ENCODE results near the gene RHOB.

Gene RHOB

DNA sequence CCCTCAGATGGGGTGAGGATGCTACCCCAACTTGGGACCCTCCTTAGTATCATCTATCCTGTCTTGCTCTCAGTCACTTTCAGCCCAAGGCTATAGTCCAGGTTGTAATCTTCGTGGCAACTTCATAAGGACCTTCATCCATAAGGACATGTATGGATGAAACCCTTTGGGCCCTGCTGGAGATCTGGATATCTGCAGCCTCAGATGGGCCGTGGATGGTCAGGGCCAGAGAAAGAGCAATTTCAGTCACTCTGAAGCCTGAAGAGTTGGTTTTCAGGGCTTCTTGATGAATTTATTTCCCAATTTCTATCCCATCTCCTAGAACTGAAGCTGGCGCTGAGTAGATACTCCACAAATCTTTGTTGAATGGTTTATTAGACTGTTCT, 28.7 kb downstream of the RHOB start:
- DNase-seq (ENCODE audit: low read depth in 2 of 2) = no peak

DNA sequence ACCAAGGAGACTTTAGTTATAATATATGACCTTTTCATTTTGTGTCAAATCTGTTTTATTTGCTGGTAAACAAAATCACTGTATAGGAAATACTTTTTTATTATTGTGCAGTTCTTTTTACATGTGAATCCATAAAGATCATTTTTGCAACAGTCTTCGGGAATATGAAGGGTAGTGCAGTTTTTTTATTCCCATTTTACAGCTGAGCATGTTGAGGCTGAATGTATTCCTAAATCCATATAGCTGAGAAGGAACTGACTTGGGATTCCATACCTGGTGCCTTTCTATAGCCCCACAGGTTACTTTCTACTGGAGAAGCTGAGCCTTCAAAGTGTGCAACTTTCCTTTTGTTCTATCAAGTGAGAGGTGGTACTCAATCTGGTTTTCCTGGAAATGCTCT, 29.6 kb downstream of the RHOB start:
- DNase-seq (ENCODE audit: low read depth in 2 of 2) = no peak

DNA sequence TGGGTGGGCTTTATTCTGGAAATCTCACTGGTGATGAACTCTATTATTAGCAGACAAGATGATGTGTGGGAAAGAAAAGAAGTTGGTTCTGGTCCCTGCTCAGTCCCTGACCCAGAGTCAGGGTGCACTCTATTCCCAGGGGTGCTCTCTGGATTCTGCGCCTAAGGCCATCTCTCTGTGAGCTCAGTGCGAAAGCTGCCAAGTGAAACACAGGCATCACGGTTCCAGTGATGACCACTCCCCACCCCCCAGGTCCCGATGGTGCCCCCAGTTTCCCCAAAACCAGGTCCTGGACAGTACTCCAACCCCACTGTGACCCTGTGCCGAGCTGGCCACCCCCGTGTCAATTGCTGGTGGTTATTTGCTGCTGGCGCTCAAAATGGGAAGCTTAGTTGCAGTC, 30.1 kb downstream of the RHOB start:
- no peak for DNase-seq (ENCODE audit: low read depth in 2 of 2)

DNA sequence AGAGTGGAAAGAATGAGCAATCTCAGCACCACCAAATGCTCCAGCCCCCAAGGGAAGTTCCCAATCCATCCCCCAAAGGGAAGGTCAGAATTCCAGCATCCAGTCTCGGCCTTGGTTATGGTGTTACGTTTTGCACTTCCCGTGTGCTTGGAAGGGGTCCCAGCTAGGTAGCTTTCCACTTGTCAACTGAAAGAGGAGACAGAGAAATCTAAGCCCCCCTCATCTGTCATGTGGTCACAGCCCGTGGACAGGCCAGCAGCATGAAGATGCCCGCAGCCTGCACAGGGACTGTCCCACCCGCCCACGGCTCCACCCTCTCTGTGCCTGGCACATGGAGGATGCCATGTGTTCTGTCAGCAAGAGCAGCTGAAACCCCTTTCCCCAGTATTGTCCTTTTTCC, 32.1 kb downstream of the RHOB start:
- DNase-seq (ENCODE audit: low read depth in 2 of 2) = no peak

DNA sequence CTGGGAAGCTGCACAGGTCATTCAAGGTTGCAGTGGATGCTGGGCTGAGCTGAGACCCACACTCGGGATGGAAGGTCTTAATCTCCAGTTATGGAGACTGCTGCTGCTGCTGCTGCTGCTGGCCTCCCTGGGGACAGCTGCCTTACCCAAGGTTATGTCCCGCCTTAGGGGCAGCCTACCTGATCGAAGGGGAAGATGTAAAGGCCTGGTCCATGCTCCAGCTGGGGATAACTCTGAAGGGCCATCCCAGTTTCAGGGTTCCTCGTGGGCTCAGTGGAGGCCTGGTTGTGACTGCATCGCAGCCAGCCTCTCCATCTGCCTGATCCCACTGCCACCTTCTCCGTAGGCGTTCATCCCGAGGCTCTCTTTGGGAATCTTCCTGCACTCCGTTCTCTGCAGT, 33.0 kb downstream of the RHOB start:
- no peak for DNase-seq (ENCODE audit: low read depth in 2 of 2)

DNA sequence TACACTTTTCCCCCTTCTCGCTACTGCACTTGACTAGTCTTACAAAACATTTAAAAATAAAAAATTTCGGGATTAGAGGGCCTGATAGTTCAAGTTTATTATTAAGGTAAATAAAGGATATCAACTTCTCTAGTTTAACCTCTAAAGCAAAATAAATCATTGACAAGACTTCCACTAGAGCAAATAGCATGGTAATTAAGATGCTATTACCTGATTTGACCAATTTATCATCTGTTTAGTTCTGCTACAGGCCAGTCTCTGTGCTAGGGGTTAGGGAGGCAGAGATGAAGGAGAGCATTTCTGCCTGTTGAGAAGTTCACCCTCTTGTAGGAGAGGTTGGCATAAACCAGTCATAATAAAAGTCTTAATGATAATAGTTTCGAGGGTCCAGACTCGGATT, 34.0 kb downstream of the RHOB start:
- no peak for DNase-seq (ENCODE audit: low read depth in 2 of 2)

DNA sequence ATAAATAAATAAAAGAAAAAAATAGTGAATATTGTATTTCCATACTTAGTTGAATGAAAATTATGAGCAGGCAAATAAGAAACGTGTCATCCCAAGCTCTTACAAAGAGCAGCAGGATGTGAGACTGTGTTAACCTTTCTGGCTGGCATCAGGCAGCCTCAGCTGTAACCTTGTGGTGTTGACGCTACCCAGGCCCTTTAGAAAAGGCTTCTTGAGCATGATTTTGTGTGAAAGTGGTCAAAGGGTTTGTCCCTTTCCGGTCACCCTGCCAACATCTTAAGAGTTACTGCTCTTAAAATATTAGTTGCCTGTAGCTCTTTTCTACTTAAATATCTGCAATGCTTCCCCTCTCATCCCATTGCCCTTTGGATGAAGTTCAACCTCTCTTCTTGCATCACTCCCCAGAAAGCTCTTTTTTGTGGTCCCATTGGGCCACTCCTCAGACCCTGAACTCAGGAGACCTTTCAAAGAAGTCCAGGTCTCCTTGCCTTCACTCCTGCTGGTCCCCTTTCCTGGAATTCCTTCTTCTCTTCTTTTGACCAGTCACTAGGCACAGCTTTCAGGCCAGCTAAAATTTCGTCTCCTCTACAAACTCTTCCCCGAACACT, 35.0 kb downstream of the RHOB start:
- no peak for DNase-seq (ENCODE audit: low read depth in 2 of 2)

DNA sequence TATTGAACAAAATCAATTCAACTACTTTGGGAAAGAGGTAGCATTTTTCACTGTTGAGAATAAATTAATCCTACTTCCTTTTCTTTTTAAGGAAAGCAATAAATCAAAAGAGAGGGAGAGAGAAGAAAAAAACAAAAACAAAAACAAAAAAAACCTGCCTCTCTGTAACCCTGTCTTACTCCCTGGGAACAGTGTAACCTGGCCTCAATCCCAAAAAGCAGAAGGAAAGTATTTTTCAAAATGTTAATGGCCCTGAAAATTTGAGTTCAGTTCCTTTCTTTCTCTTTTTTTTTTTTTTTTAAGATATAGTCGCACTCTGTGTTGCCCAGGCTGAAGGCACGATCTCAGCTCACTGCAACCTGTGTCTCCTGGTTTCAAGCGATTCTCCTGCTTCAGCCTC, 35.9 kb downstream of the RHOB start:
- DNase-seq (ENCODE audit: low read depth in 2 of 2) = no peak

DNA sequence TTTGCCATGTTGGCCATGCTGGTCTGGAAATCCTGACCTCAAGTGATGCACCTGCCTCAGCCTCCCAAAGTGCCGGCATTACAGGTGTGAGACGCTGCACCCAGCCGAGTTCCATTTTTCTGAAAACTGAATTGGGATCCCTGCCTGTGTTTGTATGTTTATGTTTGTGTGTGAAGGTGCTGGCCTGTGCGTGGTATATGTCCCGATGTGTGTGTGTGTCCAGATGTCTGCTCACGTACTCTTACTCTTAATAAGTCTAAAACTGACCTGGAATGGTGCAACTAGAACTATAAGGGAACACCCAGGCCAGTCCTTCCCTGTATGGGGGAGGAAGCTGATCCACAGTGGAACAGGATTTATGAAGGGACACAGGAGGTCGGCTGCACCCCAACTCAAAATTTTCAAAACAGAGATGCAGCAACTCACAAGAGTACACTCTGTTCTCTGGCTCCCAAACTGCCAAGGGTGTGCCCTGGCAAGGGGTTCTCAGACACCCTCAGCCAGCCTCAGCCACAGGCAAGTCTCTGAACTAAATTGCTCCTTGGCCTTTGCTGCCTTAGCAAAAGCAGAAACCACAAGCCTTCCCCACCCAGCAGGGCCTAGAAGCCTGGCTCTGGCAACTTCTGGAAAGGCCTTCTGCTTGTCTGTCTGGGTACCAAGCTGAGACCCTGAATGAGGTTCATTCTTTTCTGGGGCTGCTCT, 36.5 kb downstream of the RHOB start:
- no peak for DNase-seq (ENCODE audit: low read depth in 2 of 2)

DNA sequence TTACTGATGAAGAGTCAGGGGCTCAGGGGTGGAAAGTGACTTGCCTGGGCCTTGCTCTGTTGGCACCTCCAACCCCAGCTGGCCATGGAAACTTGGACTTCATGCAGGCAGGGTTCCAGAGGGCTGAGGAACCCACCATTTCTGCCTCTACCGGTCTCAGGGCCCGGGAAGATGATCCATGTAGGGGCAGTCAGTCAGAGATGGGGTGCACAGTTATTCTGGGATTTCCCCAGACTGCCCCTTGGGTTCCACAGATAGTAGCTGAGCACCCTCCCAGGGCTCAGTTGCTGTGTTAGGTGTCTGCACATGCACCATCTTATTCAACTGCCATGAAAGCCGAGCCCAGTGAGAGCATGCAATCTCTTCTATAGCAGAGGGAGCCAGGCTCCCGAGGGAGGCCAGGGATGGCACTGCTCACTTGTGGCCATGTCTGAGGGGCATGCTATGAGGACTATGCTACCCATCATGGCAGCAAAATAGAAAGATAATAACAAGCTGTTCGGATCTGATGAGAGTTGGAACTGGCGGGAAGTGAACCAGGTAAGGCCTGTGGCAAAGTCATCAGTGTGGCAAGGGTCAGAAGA, 37.3 kb downstream of the RHOB start:
- no peak for DNase-seq (ENCODE audit: low read depth in 2 of 2)

DNA sequence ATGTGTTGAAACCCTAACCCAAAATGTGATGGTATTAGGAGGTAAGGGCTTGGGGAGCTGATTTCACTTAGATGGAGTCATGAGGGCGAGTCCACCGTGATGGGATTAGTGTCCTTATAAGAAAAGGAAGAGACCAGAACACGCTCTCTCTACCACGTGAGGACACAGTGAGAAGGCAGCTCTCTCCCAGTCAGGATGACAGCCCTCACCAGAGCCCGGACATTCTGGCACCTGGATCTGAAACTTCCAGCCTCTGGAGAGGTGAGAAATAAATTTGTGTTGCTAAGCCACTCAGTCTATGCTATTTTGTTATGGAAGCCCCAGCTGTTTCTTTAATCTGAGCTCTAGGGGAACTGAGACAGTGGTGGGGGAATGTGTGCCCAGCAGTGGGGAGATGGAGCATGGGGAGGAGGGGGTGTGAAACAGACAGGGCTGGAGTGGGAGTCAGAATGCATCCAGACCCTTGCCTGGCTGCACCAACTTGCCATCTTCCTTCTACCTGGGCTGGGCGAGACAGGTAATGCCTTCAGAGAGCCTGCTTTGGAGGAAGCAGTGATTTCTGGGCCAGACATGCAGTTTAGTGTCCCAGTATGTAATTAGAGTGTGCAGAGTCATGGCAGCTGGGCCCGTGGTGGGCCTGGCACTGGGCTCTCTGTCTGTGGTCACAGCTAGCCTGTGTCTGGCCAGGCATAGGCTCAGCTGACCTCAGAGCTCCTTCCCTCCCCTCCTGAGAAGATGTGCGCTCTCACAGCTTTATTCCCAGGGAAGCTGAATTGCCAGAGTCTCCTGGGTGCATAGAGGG, 38.1 kb downstream of the RHOB start:
- no peak for DNase-seq (ENCODE audit: low read depth in 2 of 2)

DNA sequence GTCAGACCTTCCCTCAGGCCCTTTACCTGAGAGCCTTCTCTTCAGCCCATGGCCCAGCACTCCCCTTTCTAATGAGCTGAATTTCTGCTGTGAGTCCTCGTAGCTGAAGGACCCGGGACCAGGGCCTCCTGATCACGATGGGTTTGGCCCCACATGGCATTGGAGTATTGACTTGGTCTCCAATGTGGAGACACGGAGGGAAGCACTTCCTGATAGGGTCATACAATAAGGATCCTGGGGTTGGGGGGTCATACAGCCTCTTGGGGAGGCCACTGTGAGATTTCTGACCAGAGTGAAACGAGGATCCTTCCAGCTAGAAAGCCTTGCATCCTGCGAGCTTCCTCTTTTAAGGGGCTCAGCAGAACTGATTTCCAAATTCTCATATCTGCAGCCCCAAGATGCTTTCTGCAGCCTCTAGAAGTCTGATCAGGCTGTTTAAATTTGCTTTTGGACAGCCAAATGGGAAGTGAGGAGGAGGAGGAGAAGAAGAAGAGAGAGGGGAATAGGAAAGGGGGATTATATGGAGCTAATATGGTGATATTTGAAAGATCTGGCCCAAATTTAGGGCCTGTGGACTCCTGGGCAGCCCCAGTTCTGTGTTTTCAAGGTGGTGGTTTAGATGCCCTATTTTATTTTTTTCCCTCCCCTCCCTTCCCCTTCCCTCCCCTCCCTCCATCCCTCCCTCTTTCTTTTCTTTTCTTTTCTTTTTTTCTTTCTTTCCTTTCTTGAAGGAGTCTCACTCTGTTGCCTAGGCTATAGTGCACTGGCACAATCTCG, 38.9 kb downstream of the RHOB start:
- DNase-seq (ENCODE audit: low read depth in 2 of 2) = no peak

DNA sequence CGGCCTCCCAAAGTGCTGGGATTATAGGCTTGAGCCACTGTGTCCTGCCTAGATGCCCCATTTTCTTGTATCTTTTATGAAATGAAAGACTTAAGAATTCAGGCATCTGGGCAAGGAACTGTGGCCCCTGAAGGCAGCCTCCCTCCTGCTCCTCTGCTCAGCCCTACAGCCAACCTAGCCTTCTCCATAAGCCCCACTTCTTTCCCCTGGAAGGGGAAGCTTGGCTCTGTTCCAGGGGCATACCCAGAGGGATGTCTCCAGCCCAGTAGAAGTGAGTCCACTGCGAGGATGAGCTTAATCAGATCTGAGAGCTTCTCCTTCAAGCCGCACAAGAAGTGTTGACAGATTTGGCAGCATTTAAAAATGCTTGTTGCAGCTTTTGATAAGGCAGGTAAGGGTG, 39.7 kb downstream of the RHOB start:
- no peak for DNase-seq (ENCODE audit: low read depth in 2 of 2)

DNA sequence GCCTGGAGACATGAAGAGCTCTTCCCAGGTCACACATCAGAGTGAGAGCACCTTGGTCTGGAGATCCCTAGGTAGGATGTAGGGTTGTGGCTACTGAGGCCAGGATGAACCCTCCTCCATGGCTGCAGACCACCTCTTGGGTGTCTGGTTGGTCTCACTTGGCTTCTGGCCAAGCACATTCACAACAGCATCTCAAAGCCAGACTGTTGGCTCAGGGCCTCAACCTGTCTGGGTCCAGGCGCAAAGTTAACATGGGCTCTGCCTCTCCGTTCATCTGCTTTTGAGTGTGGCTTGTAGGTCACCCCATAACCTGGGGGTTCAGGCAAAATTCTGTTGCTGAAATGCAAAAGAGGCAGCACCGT, 40.1 kb downstream of the RHOB start:
- DNase-seq (ENCODE audit: low read depth in 2 of 2) = no peak

DNA sequence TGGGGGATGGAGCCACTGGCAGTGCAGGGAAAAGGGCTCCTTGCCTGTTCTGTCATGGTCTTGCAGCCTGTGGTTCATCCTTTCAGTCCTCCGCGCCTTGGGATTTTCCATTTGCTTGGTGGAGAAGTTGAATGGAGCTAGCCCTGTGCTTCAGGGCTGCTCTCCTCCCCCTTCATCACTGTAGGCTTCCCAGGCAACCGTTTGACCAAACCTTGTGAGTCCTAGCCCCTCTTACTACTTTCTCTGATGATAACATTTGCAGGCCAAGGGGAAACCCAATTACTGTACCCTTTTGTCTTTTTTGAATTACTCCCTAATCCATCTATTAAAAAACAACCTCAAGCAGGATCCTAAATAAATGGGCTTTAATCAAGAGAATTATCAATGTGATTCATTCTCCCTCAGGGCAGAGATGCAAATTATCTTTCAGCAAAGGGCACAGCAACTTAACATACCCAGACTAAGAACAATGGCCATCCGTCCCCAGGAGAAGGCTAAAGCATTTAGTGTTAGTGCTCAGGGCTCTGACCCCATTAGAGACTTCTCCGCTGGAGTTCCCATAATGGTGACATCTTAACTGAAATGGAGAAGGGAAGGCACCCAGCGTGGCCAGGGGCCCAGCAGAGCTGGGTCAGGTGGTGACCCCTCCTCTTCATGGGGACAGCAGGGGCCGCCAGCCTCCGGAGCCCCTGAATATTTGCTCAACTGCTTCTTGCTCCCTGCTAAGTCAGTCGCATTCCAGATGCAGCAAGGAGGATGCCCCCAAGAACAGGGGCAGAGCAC, 40.7 kb downstream of the RHOB start:
- no peak for DNase-seq (ENCODE audit: low read depth in 2 of 2)

DNA sequence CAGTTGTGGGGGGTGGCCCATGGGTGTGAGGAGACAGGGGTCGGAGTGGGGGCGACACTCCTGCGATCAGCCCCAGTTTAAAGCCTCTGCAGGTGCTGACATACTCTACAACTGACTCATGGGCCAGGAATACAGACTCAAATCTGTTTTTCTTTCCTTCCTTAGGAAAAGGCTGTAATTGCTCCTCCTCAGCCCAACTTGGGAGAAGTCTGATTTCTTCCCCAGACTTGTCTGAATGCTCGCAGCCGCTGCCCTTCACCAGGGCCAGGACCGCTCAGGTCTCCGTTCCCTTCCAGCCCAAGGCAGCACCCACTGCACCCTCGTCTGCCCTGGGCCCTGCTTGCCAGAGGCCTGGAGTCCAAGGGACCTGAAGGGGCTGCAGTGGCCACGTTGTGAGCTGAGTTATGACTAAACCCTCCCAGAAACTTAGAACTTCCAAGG, 41.3 kb downstream of the RHOB start:
- DNase-seq (ENCODE audit: low read depth in 2 of 2) = no peak

DNA sequence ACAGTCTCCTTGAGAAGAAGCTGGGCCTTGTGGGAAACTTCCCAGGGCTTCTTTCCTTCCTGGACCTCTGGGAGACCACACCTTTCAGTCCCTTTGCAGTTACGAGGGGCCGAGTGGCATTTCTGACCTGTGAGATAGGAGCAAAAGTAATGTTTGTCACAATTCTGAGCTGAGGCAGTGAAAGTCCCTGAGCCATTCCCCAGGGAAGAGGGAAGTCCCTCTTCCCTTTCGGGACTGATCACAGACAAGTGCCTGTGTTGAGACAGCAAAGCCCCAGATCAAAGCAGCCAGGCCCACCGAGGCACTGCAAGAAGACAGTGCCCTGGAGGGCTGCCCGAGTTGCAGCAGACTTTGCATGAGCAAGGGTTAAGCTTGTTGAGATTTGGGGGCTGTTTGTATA, 41.9 kb downstream of the RHOB start:
- DNase-seq (ENCODE audit: low read depth in 2 of 2) = no peak

DNA sequence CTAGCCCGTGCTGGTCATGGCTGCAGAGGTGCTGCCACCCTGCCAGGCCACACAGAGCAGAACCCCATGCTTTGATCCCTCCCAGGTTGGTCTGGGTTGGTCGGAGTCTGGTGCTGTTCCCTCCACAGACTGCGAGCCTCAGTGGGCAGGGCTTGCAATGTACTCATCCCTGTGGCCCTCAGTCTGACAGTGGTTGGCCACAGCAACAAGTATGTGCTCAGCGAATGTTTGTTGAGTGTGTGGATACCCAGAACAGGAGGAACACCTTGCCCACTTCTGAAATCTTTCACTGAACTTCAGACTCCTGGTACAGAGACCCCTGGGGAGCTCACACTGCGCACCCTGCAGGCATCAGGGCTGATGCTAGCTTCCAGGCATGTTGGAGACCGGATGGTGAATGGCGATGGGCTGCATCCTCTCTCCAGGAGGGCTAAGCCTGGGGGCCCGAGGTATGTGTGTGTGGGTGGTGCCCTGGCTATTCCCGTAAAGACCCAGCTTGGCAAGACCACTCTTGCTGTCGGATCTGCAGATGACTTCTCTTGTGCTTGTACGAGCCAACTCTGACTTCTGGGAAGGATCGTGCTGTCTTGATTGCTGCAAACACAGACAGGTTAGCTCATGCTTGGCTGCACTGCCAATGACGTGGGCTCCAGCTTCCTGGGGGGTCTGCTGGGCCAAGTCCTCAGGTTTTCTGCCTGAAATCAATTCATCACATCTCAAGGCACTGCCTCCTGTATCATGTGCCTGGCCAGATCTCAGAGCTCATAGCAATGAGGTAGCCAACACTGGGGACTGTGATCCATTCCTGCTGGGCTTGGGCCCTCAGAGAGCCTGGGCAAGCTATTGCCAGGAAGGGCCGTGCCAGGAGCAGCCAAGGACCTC, 43.7 kb downstream of the RHOB start:
- no peak for DNase-seq (ENCODE audit: low read depth in 2 of 2)

DNA sequence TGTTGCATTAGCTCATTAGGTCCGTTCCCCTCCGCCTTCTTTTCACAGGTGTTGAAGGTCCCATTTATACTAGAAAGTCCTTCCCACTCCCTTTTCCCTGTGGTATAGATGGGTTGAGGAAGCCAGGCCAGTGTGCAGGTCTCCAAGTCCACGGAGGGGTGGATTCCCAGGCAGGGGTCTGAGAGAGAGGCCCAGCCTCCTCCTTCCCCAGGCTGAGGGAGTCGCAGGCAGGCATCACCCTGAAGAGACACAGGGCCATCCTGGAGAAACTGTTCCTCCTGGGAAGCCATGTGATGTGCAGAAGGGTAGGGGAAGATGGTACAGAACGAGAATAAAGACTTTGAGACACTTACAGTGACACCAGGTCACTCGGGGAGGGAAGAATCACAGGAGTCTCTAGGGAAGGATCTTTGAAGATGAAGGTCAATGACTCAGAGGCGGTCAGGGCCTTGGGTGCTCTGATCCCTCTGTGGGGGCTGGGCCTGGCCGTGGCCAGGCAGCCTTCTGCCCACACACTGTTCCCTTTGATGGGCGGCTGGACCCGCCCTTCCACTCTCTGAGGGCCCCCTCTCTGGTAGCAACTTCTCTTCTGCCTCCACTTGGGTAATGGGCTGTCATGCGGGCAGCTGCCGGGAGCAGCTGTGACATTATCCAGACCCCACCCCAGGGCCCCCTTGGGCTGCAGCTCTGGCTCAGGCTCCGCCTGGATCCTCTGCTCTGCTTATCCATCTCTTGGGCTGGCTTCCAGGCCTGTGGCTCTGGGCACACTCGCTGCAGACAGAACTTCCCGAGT, 45.1 kb downstream of the RHOB start:
- no peak for DNase-seq (ENCODE audit: low read depth in 2 of 2)

All from stimulated activated CD8-positive, alpha-beta memory T cell treated with anti-CD3 and anti-CD28 coated beads, Interleukin-15, amount 100 ng/mL, for 4 hours (primary cell).